Measurements from ENCODE around the gene XYLT1.

DNA sequence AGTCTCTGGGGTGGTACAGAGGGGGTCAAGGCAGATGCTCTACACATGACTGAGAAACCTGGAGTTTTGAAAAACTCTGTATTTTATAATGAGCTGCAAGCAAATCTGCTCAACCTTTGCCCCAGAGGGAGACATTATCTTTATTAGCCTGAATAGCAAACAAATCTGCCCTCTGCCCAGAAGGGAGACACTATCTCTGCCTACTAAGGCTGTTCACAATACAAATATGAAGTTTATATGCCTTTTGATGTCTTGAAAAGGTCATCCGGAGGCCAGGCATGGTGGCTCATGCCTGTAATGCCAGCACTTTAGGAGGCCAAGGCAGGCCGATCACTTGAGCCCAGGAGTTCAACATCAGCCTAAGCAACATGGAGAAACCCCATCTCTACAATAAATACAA lies 11.0 kb upstream of the XYLT1 start:
- TF ChIP-seq POLR2AphosphoS5 (IDR thresholded peaks at IDR 0.05) (no peak), SMC3 (conservative IDR thresholded peaks at IDR 0.05; ENCODE audit: poor library complexity) (no peak), REST (IDR thresholded peaks at IDR 0.05; ENCODE audit: borderline replicate concordance) (no peak), EP300 (conservative IDR thresholded peaks at IDR 0.05; ENCODE audit: poor library complexity, severe bottlenecking) (no peak), RAD21 (conservative IDR thresholded peaks at IDR 0.05) (no peak), EZH2 (IDR thresholded peaks at IDR 0.05; ENCODE audit: borderline replicate concordance, insufficient read depth, low read length, poor library complexity, severe bottlenecking) (no peak)
- TF ChIP-seq, protein P1, sequence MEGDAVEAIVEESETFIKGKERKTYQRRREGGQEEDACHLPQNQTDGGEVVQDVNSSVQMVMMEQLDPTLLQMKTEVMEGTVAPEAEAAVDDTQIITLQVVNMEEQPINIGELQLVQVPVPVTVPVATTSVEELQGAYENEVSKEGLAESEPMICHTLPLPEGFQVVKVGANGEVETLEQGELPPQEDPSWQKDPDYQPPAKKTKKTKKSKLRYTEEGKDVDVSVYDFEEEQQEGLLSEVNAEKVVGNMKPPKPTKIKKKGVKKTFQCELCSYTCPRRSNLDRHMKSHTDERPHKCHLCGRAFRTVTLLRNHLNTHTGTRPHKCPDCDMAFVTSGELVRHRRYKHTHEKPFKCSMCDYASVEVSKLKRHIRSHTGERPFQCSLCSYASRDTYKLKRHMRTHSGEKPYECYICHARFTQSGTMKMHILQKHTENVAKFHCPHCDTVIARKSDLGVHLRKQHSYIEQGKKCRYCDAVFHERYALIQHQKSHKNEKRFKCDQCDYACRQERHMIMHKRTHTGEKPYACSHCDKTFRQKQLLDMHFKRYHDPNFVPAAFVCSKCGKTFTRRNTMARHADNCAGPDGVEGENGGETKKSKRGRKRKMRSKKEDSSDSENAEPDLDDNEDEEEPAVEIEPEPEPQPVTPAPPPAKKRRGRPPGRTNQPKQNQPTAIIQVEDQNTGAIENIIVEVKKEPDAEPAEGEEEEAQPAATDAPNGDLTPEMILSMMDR (IDR thresholded peaks at IDR 0.05; ENCODE audit: poor library complexity, severe bottlenecking) = no peak
